ENCODE results near the gene DYNLRB1.

DYNLRB1 gene

DNA sequence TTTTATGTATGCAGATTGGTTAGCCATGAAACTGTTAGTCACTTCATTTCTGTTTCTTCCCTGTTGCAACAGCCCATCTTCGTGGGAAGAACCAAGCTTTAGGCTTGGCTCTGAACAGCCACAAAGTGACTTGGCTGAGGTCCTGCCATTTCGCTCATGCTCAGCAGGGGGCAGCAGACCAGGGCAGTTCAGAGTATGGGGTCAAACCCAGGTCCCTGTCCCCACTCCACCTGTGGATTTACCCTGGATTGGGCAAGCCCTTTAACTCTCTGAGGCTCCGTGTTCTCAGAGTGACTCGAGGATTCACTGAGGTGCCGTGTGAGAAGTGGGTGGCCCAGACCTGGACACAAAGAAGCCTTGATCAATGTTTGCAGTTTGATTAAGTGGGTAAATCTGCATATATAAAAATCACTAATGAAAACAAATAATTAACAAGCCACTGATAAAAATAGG is 22.5 kb downstream of the DYNLRB1 start:
- no peak overlapping the region for H3K4me3 ChIP-seq (replicated peaks; ENCODE audit: low read depth, low read length)
- TF ChIP-seq, protein P1, sequence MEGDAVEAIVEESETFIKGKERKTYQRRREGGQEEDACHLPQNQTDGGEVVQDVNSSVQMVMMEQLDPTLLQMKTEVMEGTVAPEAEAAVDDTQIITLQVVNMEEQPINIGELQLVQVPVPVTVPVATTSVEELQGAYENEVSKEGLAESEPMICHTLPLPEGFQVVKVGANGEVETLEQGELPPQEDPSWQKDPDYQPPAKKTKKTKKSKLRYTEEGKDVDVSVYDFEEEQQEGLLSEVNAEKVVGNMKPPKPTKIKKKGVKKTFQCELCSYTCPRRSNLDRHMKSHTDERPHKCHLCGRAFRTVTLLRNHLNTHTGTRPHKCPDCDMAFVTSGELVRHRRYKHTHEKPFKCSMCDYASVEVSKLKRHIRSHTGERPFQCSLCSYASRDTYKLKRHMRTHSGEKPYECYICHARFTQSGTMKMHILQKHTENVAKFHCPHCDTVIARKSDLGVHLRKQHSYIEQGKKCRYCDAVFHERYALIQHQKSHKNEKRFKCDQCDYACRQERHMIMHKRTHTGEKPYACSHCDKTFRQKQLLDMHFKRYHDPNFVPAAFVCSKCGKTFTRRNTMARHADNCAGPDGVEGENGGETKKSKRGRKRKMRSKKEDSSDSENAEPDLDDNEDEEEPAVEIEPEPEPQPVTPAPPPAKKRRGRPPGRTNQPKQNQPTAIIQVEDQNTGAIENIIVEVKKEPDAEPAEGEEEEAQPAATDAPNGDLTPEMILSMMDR (IDR thresholded peaks at IDR 0.05; ENCODE audit: insufficient read depth, low read length, poor library complexity, severe bottlenecking) = peak; percentile 89
- H3K36me3 ChIP-seq (ENCODE audit: control insufficient read depth, insufficient read depth, low read length) = peaks cover 30% of the 10 kb centered on the region
- DNase-seq (ENCODE audit: extremely low read depth, insufficient read length) = no peak
- no peaks in the 10 kb centered on the region for H3K27me3 ChIP-seq (replicated peaks; ENCODE audit: control insufficient read depth, insufficient read depth, low read length)

- H3K36me3 ChIP-seq (ENCODE audit: control insufficient read depth, insufficient read depth, low read length) = peaks cover 24% of the 10 kb centered on the region
- H3K4me3 ChIP-seq (replicated peaks; ENCODE audit: low read depth, low read length) = no peak overlapping the region
- H3K27me3 ChIP-seq (replicated peaks; ENCODE audit: control insufficient read depth, insufficient read depth, low read length) = no peaks in the 10 kb centered on the region
- TF ChIP-seq, protein P1 (IDR thresholded peaks at IDR 0.05; ENCODE audit: insufficient read depth, low read length, poor library complexity, severe bottlenecking) = no peak
- DNase-seq (ENCODE audit: extremely low read depth, insufficient read length) = no peak
These were observed 23.5 kb downstream of the DYNLRB1 start for GRCh38 chr20:34539756-34540155.

- TF ChIP-seq, protein P1 (IDR thresholded peaks at IDR 0.05; ENCODE audit: insufficient read depth, low read length, poor library complexity, severe bottlenecking) = no peak
- no peak overlapping the region for H3K4me3 ChIP-seq (replicated peaks; ENCODE audit: low read depth, low read length)
- no peak for DNase-seq (ENCODE audit: extremely low read depth, insufficient read length)
- peaks cover 16% of the 10 kb centered on the region for H3K36me3 ChIP-seq (ENCODE audit: control insufficient read depth, insufficient read depth, low read length)
- H3K27me3 ChIP-seq (replicated peaks; ENCODE audit: control insufficient read depth, insufficient read depth, low read length) = no peaks in the 10 kb centered on the region
These were observed 24.5 kb downstream of the DYNLRB1 start for GRCh38 chr20:34540596-34541263.

GRCh38 chr20:34541264-34541901 is 25.2 kb downstream of the DYNLRB1 start:
- H3K27me3 ChIP-seq (replicated peaks; ENCODE audit: control insufficient read depth, insufficient read depth, low read length) = no peaks in the 10 kb centered on the region
- H3K36me3 ChIP-seq (ENCODE audit: control insufficient read depth, insufficient read depth, low read length) = peaks cover 11% of the 10 kb centered on the region
- no peak for DNase-seq (ENCODE audit: extremely low read depth, insufficient read length)
- no peak overlapping the region for H3K4me3 ChIP-seq (replicated peaks; ENCODE audit: low read depth, low read length)
- TF ChIP-seq, protein P1 (IDR thresholded peaks at IDR 0.05; ENCODE audit: insufficient read depth, low read length, poor library complexity, severe bottlenecking) = no peak

DNA sequence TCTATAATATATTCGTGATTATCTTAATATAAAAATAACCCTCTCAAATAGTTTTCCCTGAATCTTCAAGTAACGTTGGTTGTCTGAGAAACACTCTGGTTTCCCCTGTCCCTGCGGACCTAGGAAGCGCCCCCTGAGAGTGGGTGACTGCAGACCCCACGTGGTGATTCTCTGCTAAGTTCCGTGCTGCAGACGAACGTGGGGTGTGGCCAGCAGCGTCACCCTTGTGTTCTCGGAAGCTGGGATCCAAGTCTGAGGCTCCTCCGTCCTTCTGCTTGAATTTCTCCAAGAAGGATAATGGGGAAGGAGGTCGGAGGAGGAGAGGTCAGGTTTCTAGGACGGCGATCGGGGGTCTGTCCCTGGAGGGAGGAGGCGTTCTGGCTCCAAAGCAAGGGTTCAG is 25.7 kb downstream of the DYNLRB1 start:
- Histone ChIP-seq H3K27me3 (replicated peaks; ENCODE audit: control insufficient read depth, insufficient read depth, low read length) (no peaks in the 10 kb centered on the region), H3K36me3 (ENCODE audit: control insufficient read depth, insufficient read depth, low read length) (peaks cover 9% of the 10 kb centered on the region), H3K4me3 (replicated peaks; ENCODE audit: low read depth, low read length) (no peak overlapping the region)
- no peak for DNase-seq (ENCODE audit: extremely low read depth, insufficient read length)
- TF ChIP-seq, protein P1 (IDR thresholded peaks at IDR 0.05; ENCODE audit: insufficient read depth, low read length, poor library complexity, severe bottlenecking) = no peak
